NCI-H2107 treated with DMSO at 0.1 percent for 48 hours (cell line): ENCODE data around the gene MGAT4D.
A peak's percentile ranks its signal among the peaks of the same experiment; 100 is the strongest.
"Not testable (repeated sequence)": the region's sequence is repeated elsewhere in the genome, so short reads cannot be mapped to it uniquely, and the experiment has no call there.

Source experiments
- DNase-seq: peaks from one replicate; lab custom pipeline; 2025; ENCODE audit not compliant: unreplicated experiment; lab: John Stamatoyannopoulos, UW

MGAT4D gene

GRCh38 chr4:140497747-140498636, at the start of gene MGAT4D:
TSS of gene MGAT4D (minus strand) at chr4:140498293. CDS start at chr4:140498222, 71 bp downstream.
- no peak for DNase-seq

- no peak for DNase-seq
Observed at GRCh38 chr4:140533951-140534480, 35.9 kb upstream of the MGAT4D start.

- no peak for DNase-seq
Observed at GRCh38 chr4:140529434-140529833, 31.3 kb upstream of the MGAT4D start.

- DNase-seq = peak; percentile 83
Observed at GRCh38 chr4:140523857-140524742, 26.0 kb upstream of the MGAT4D start, which contains the start of gene ELMOD2. TSS of gene ELMOD2 (plus strand) at chr4:140524168. CDS start at chr4:140525429, 1,261 bp downstream.

GRCh38 chr4:140523370-140523856, 25.3 kb upstream of the MGAT4D start:
- DNase-seq = no peak

- no peak for DNase-seq
Observed at GRCh38 chr4:140515423-140515822, 17.3 kb upstream of the MGAT4D start.

- DNase-seq = not testable (repeated sequence)
Observed at GRCh38 chr4:140513765-140514164, 15.7 kb upstream of the MGAT4D start.

GRCh38 chr4:140504261-140504660, 6.2 kb upstream of the MGAT4D start:
- no peak for DNase-seq

GRCh38 chr4:140499391-140499790, 1.3 kb upstream of the MGAT4D start:
- DNase-seq = peak; percentile 20

GRCh38 chr4:140497405-140497746, 717 bp downstream of the MGAT4D start:
- DNase-seq = no peak

GRCh38 chr4:140485939-140486338, 12.2 kb downstream of the MGAT4D start:
- DNase-seq = no peak

- DNase-seq = no peak
Observed at GRCh38 chr4:140483445-140483844, 14.6 kb downstream of the MGAT4D start.

- peak; percentile 40 for DNase-seq
Observed at GRCh38 chr4:140472156-140472555, 25.9 kb downstream of the MGAT4D start.

- DNase-seq = no peak
Observed at GRCh38 chr4:140469791-140470733, 28.0 kb downstream of the MGAT4D start.

GRCh38 chr4:140466146-140466545, 31.9 kb downstream of the MGAT4D start:
- DNase-seq = no peak

- DNase-seq = no peak
Observed at GRCh38 chr4:140463614-140464013, 34.5 kb downstream of the MGAT4D start.

GRCh38 chr4:140463182-140463581, 34.9 kb downstream of the MGAT4D start:
- no peak for DNase-seq

- DNase-seq = no peak
Observed at GRCh38 chr4:140450352-140450751, 47.7 kb downstream of the MGAT4D start.

GRCh38 chr4:140448830-140449229, 49.3 kb downstream of the MGAT4D start:
- no peak for DNase-seq

GRCh38 chr4:140448162-140448561, 49.9 kb downstream of the MGAT4D start:
- DNase-seq = no peak
